GM23248 (cell line): Measurements from ENCODE around the gene SEC24D. TPM values are rescaled to one million over a fixed set of nuclear protein-coding genes. Genes with fewer than 3 reads are reported as not detected.

Source experiments
- DNase-seq: peaks from one replicate; pipeline ENCODE4 v3.0.0-alpha.2; 2015
- H2AFZ ChIP-seq: fragments of 200-600 bp; sonication (generic); 2 replicates; pipeline ENCODE4 v1.6.1; 2016; ENCODE audit warnings: antibody characterized with exemption
- H3F3A ChIP-seq: fragments of 200-600 bp; sonication (generic); 2 replicates; pipeline ENCODE4 v1.6.1; 2016; ENCODE audit warnings: mild to moderate bottlenecking, antibody characterized with exemption, mixed run types; ENCODE audit not compliant: insufficient read depth
- H3K27ac ChIP-seq: fragments of 200-600 bp; sonication (generic); 2 replicates; pipeline ENCODE4 v1.5.1; 2016; ENCODE audit warnings: mild to moderate bottlenecking
- H3K27me3 ChIP-seq: fragments of 200-600 bp; sonication (generic); replicated peaks from 2 replicates; pipeline ENCODE4 v1.6.1; 2016; ENCODE audit warnings: mild to moderate bottlenecking; ENCODE audit not compliant: insufficient read depth
- H3K36me3 ChIP-seq: fragments of 200-600 bp; sonication (generic); 2 replicates; pipeline ENCODE4 v1.6.1; 2016; ENCODE audit warnings: low read depth, mild to moderate bottlenecking
- H3K4me1 ChIP-seq: fragments of 200-600 bp; sonication (generic); 2 replicates; pipeline ENCODE4 v1.6.1; 2016; ENCODE audit warnings: mild to moderate bottlenecking; ENCODE audit not compliant: insufficient read depth
- H3K4me2 ChIP-seq: fragments of 200-600 bp; sonication (generic); one replicate; pipeline ENCODE4 v1.6.1; 2016; ENCODE audit warnings: mild to moderate bottlenecking; ENCODE audit not compliant: unreplicated experiment
- H3K4me3 ChIP-seq: fragments of 200-600 bp; sonication (generic); 2 replicates; pipeline ENCODE4 v1.5.1; 2016; ENCODE audit warnings: mild to moderate bottlenecking
- H3K79me2 ChIP-seq: fragments of 200-600 bp; sonication (generic); 2 replicates; pipeline ENCODE4 v1.6.1; 2016; ENCODE audit warnings: mild to moderate bottlenecking; ENCODE audit not compliant: insufficient read depth
- H3K9ac ChIP-seq: fragments of 200-600 bp; sonication (generic); 2 replicates; pipeline ENCODE4 v1.6.1; 2016; ENCODE audit warnings: mild to moderate bottlenecking
- H3K9me2 ChIP-seq: fragments of 200-600 bp; sonication (generic); 2 replicates; pipeline ENCODE4 v1.6.1; 2016; ENCODE audit warnings: mixed run types, mild to moderate bottlenecking, moderate library complexity; ENCODE audit not compliant: insufficient read depth
- H3K9me3 ChIP-seq: fragments of 200-600 bp; sonication (generic); one replicate; pipeline ENCODE4 v1.6.1; 2017; ENCODE audit warnings: low read depth
- H4K20me1 ChIP-seq: fragments of 200-600 bp; sonication (generic); 2 replicates; pipeline ENCODE4 v1.6.0; 2016; ENCODE audit not compliant: insufficient read depth
- EZH2 ChIP-seq: fragments of 200-600 bp; sonication (generic); IDR thresholded peaks from 2 replicates; pipeline ENCODE4 v1.6.1; 2018; ENCODE audit warnings: antibody characterized with exemption, mild to moderate bottlenecking; ENCODE audit not compliant: insufficient read depth, poor library complexity, severe bottlenecking
- EZH2phosphoT487 ChIP-seq: fragments of 200-600 bp; sonication (generic); IDR thresholded peaks from 2 replicates; pipeline ENCODE4 v1.6.1; 2018; ENCODE audit warnings: antibody characterized with exemption, moderate library complexity, mild to moderate bottlenecking, low read depth; ENCODE audit not compliant: insufficient read depth
- WGBS, 2 experiments: methylation state at CpG; one replicate each; pipeline ENCODE4 v1.1.6; 2015 to 2017; ENCODE audit warnings: low lambda C conversion rate in 2 of 2, low coverage in 1 of 2; ENCODE audit errors: missing lambda C conversion rate in 2 of 2; 5-methylcytosine and 5-hydroxymethylcytosine counted together
- in situ Hi-C: fragments of 300-500 bp; cut with MboI; formaldehyde crosslinking; loops from 2 replicates; pipeline ENCODE4 v1.15.0; 2020
- polyA plus RNA-seq: library from polyadenylated mRNA; unstranded; fragments of >200 nt; fragmentation: Nextera tagmentation; extraction: Ambion mirVana; gene quantifications from 2 replicates; pipeline ENCODE4 v1.2.1, GENCODE V29; 2016
- total RNA-seq: library from RNA; depleted of rRNA; stranded (reverse); fragments of >200 nt; shearing (Covaris generic); gene quantifications from 2 replicates; pipeline ENCODE4 v1.2.3, GENCODE V29; 2014

SEC24D gene
- total and polyA plus RNA-seq, 2 experiments from 2014 or later: 136 to 148 TPM

DNA sequence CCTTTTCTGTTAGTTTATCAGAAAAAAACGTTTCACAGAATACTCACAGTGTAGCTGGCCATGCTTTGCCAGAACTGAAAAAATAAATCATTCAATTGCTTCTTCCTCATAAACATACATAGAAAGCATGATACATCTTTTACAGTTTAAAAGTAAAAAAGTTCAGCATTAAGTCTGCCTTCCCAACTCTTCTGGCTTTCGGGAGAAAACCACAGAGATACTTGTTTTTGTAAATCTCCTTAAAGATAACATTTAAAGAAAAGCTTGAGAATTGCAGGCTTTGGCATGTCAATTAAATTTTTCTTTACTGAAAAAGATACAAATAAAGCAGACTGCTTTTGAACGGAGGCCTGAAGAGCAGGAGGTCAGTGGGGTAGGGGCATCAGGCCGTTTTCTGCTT, 66.8 kb downstream of the SEC24D start:
- in situ Hi-C loops: loop anchor here (25.0 kb wide), 1 partner anchor 193 kb away; no protein-coding TSS in a partner anchor

DNA sequence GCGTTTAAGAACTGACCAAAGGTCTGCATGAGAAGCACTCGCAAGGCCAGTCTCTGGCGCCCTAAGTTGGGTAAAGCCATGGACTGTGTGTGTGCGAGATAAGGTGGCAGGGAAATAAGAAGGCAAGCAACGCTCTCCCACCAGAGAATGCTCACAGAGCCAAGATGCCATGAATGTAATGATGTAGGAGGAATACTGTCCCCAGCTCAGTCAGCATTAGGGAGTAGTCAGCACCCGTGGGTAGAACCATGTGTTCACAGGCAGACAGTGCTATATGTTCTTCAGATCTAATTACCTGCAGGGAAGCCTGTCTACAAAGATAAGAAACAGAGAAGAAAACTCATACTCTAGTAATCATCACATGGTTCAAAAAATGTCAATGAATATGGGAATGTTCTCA, 68.8 kb downstream of the SEC24D start:
- TF ChIP-seq EZH2 (no peak), EZH2phosphoT487 (no peak)
- 82% methylated on average over 6 of the region's 6 CpGs for WGBS, 2 experiments
- Histone ChIP-seq H3K36me3 (peaks cover 82% of the 10 kb centered on the region), H2AFZ (no peak overlapping the region), H3K27me3 (no peaks in the 10 kb centered on the region), H3K4me1 (peaks cover 54% of the 10 kb centered on the region), H3K9me2 (no peaks in the 10 kb centered on the region), H3K9ac (no peak overlapping the region), H3K79me2 (peaks cover 78% of the 10 kb centered on the region), H3K27ac (peak overlapping the region; percentile 55), H3K9me3 (no peaks in the 10 kb centered on the region), H3F3A (peaks cover 83% of the 10 kb centered on the region), H4K20me1 (no peaks in the 10 kb centered on the region), H3K4me2 (no peak overlapping the region), H3K4me3 (no peak overlapping the region)
- no peak for DNase-seq
- in situ Hi-C loops: loop anchor here (25.0 kb wide), 1 partner anchor 195 kb away; no protein-coding TSS in a partner anchor

More for the DNA sequence above, 66.8 kb downstream of the SEC24D start:
- no peaks in the 10 kb centered on the region for H3K9me2 ChIP-seq
- H2AFZ ChIP-seq: no peak overlapping the region
- H3K79me2 ChIP-seq: peaks cover 75% of the 10 kb centered on the region
- no peaks in the 10 kb centered on the region for H3K27me3 ChIP-seq
- H4K20me1 ChIP-seq: 0 out of 2 replicates have a peak, but pooled peaks cover 4% of the 10 kb centered on the region
- WGBS, 2 experiments: 85 to 93% methylated on average over 4 of the region's 4 CpGs
- H3K4me1 ChIP-seq: peaks cover 55% of the 10 kb centered on the region
- H3K4me3 ChIP-seq: no peak overlapping the region
- peaks cover 94% of the 10 kb centered on the region for H3F3A ChIP-seq
- H3K27ac ChIP-seq: no peak overlapping the region
- H3K36me3 ChIP-seq: peaks cover 63% of the 10 kb centered on the region
- DNase-seq: no peak
- H3K9me3 ChIP-seq: no peaks in the 10 kb centered on the region
- no peak overlapping the region for H3K4me2 ChIP-seq
- TF ChIP-seq EZH2: no peak
- H3K9ac ChIP-seq: no peak overlapping the region

DNA sequence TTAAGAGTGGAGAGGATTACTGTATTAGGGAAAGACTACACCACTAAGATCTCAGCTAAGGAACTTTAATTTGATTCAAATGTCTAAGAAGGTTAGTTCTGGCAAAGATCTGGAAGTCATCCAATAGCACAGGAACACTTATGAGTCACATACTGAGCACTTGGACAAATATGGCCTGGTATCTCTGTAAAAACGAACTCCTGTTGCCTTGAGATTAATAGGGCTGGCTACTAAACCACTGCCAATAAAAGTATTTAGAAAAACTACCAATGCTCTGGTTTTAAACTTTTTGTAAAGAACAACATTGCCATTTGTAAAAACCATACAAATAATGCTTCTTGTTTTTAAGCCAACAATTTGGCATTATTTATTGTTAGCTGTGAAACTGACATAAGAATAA, 70.5 kb downstream of the SEC24D start:
- no peak for TF ChIP-seq EZH2phosphoT487
- TF ChIP-seq EZH2: no peak
- DNase-seq: peak; percentile 97
- H3K4me2 ChIP-seq: peak overlapping the region; percentile 38
- H4K20me1 ChIP-seq: no peaks in the 10 kb centered on the region
- H3K27ac ChIP-seq: peak overlapping the region; percentile 55
- in situ Hi-C loops: loop anchor here (25.0 kb wide), 1 partner anchor 197 kb away; no protein-coding TSS in a partner anchor
- no peaks in the 10 kb centered on the region for H3K27me3 ChIP-seq
- H3F3A ChIP-seq: peaks cover 65% of the 10 kb centered on the region
- H2AFZ ChIP-seq: no peak overlapping the region
- WGBS, 2 experiments: 0% methylated on average over 1 of the region's 1 CpG
- peak overlapping the region; percentile 14; the same call in 1 of the 2 replicates for H3K9ac ChIP-seq
- H3K79me2 ChIP-seq: peaks cover 78% of the 10 kb centered on the region
- H3K36me3 ChIP-seq: peaks cover 80% of the 10 kb centered on the region
- peaks cover 51% of the 10 kb centered on the region for H3K4me1 ChIP-seq
- no peak overlapping the region for H3K4me3 ChIP-seq
- no peaks in the 10 kb centered on the region for H3K9me2 ChIP-seq
- H3K9me3 ChIP-seq: no peaks in the 10 kb centered on the region

DNA sequence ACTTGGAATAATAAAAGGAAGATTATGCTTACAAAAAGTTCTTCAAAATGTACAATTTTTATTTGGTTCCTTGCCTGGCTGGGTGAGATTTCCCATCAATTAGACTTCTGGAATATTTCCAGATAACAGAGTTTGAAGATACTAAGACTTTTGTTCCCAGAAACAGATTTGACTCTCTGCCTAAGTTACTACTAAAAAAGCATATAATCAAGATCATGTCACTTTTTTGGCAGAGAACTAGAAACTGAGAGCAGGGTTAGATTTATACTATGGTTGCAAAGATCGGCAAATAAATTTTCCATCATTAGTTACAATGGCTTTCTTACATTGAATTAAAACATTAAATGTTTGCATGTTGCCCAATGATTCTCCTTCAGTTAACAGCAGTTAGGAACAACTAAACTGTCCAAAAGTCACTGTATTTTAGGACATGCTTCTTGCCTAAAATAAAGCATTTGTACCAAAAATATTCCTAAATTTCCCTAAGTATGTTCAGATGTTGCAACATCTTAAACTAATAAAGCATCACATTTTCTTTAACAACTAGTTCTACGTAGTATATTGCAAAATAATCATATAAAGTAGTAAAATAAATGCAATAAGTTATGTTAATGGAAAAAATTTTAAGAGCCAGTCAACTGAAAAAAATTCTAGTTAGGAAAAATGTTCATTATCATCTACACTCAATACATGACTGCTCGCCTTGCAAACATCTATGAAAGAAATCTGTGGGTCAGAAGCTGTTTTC, 73.0 kb downstream of the SEC24D start:
- Histone ChIP-seq H3K36me3 (peaks cover 70% of the 10 kb centered on the region), H3K4me3 (no peak overlapping the region), H3K27me3 (no peaks in the 10 kb centered on the region), H3K27ac (peak overlapping the region; percentile 36), H3K9ac (no peak overlapping the region), H3K4me2 (no peak overlapping the region), H3K4me1 (peaks cover 74% of the 10 kb centered on the region), H4K20me1 (no peaks in the 10 kb centered on the region), H3K79me2 (peaks cover 78% of the 10 kb centered on the region), H3F3A (peaks cover 55% of the 10 kb centered on the region), H3K9me2 (no peaks in the 10 kb centered on the region), H2AFZ (no peak overlapping the region), H3K9me3 (no peaks in the 10 kb centered on the region)
- TF ChIP-seq EZH2phosphoT487 (no peak), EZH2 (no peak)
- 53 to 56% methylated on average over 3 of the region's 3 CpGs for WGBS, 2 experiments
- in situ Hi-C loops: loop anchor here (25.0 kb wide), 1 partner anchor 199 kb away; no protein-coding TSS in a partner anchor
- peak; percentile 42 for DNase-seq
